GM21447 (cell line): Measurements from ENCODE around the gene SMG7.
A peak's percentile ranks its signal among the peaks of the same experiment; 100 is the strongest.

Experiments
- ATAC-seq: cut with Tn5 transposase; IDR thresholded peaks from one replicate; pipeline ENCODE4 v1.9.1; 2021; ENCODE audit not compliant: unreplicated experiment

Gene SMG7

GRCh38 chr1:183466781-183467180, 5.5 kb upstream of the SMG7 start:
- no peak for ATAC-seq

DNA sequence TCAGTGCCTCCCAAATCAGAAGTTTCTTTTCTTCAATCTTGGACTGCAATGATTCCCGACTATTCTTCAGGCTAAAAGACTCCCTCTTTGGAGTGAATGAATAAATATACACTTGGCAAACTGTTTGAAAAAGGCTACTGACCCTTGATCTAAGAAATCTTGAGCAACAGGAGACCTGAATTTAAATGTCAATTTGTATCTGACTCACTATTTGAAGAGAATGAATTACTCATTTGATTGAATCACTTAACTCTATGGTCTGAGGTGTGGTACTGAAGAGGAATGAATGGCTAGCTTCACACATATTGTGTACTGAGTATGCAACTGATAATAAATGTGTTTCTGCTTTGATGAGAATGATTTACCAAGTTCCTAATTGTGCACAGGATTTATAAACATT, 4.6 kb upstream of the SMG7 start:
- ATAC-seq: no peak

GRCh38 chr1:183470147-183470960, 1.9 kb upstream of the SMG7 start:
- ATAC-seq: peak; percentile 23

GRCh38 chr1:183470961-183471742, 1.1 kb upstream of the SMG7 start:
- peak; percentile 34 for ATAC-seq

DNA sequence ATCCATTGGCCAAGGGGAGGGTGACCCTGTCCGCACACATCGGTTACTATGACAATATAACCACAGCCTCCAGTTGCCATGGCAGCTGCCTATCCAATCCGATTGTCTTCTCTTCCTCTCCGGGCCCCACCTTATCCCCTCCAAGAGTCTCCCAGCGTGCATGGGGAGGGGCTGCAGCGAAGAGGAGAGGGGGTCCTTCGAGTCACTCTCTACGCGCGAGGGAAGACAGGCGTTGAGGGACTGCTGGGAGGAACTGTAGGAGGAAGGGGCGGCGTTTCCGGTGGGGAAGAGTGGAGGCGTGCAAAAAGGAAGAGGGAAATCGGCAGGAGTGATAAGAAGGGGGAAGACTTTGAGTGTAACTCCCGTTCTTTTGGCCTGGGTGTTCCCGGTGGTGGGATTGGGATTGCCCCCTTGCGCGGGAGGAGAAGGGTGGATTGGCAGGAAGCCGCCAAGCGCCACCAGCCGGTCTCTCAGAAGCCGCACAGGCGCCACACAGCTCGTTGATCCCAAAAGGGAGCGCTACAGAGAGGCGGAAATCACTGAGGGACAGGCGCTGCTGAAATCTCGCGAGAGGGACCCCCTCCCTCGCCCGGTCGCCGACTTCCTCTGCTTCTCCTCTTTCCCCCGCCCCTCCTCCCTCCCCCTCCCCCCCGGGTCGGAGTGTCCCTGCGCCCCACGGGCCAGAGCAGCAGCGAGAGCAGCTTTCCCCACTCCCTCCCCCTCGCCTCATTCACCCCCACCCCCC, 384 bp upstream of the SMG7 start:
- peak; percentile 56 for ATAC-seq

- no peak for ATAC-seq
Measured at GRCh38 chr1:183473217-183473536, 878 bp downstream of the SMG7 start.

GRCh38 chr1:183476081-183476480, 3.8 kb downstream of the SMG7 start:
- ATAC-seq: no peak

DNA sequence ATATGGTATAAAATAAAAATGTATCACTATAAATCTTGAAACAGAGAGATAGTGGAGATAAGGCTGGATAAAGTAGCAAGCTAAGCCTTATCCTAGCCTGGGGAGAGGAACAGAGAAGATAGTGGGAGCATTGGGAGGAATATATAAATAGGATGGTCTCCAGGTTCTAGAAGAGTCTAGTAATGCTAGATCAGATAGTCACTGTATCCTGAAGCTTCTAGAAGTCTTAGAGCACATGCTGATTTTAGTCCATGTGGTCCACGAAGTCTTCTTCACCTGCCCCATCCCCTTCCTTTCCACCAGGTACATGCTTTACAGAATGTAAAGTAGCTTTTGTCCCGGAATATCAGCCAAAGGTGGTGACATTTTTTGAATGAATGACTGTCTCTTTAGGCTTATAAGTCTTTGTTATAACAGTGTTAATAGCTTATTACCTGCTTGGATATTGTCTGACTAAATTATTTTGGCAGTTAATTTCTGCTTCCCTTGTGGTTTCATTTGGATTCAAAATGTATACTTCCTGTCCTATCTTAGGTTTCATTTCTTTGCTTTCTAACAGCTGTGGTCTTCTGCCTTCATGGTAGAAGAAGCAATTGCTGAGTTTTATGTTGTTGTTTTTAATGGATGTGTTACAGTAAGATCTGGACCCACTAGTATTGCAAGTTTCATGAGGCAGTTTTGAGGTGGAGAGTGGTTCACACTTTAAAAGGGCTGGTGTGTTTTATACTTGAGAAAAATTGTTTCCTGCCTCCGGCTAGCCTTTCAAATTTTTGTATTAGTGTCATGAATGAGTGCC, 5.9 kb downstream of the SMG7 start:
- peak; percentile 63 for ATAC-seq

- ATAC-seq: peak; percentile 62
Measured at GRCh38 chr1:183480971-183481441, 8.7 kb downstream of the SMG7 start.

DNA sequence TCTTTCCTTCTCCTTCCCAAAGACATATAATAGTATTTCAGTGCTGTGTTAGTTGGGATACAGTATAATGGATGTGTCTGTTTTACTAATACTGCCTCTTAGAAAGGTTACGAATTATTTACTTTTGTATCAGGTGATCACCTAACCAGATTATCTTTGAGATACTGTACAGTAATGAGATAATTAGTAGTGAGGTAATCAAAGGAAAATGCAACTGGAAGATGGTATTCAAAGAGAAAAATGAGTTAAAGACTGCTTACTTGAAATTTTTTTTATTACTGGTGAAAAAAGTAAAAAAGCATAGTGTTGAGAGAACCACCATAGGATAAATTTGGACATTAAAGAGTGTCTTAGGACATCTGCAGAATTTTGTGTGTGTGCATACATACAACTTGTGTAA, 10.9 kb downstream of the SMG7 start:
- no peak for ATAC-seq

GRCh38 chr1:183484254-183484653, 12.0 kb downstream of the SMG7 start:
- no peak for ATAC-seq

DNA sequence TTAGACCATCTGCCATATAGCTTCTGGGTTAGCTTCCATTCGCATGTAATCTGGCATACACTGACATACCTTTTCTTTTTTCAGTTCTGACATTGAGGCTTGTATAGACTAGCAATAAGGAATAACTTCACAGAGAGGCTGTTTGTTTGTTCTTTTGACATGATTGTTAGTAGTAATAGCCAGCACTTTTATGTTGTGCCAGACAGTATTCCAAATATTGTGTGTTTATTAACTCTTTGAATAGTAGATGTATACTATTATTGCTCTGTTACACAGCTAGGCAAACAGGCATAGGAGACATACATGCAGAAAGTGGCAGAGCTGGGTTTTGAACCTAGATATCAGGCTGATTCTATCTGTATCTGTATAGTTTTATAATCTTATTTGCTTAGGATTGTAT, 12.6 kb downstream of the SMG7 start:
- ATAC-seq: no peak

DNA sequence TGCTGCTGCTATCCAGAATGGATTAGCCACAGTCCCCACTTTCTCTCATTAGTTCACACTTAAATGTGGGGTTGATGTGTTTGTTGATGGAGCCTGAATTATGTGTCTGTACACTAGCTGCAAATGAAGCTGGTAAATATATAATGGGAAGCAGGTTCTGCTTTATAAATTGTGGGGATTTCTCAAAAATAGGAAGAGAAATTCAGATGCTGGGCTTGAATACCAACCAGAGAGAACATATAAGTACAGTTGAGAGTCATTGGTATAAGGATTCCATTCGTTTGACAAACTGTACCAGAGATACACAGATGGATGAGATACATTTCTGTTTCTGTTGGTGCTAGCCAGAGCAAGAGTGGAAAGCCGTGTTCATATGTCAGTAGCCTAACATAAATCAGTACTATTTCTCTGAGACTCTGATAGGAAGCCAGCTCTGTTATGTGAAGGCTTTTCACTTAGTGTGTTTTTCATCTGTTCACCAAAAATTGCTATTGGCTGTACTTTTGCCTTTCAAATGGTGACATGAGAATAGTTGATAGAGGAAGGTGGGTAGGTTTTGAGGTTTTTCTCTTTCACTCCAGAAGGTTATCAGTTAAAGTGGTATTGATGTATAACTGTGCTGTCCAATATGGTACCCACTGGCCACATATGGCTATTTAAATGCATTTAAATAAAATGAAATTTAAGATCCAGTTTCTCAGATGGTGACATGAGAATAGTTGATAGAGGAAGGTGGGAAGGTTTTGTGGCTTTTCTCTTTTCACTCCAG, 15.6 kb downstream of the SMG7 start:
- no peak for ATAC-seq

DNA sequence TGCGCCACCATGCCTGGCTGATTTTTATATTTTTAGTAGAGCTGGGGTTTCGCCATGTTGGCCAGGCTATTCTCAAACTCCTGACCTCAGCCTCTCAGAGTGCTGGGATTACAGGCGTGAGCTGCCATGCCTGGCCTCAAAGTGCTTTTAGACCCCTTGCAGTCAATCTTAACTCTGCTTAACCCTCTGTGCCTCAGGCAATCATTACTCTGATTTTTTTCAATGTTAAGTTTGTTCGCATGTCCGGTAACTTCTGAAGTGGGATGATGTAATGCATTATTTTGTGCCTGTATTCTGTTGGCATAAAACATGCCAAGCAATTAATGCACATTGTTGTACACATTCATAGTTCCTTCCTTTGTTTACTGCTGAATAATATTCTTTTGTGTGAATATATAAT, 18.6 kb downstream of the SMG7 start:
- no peak for ATAC-seq

DNA sequence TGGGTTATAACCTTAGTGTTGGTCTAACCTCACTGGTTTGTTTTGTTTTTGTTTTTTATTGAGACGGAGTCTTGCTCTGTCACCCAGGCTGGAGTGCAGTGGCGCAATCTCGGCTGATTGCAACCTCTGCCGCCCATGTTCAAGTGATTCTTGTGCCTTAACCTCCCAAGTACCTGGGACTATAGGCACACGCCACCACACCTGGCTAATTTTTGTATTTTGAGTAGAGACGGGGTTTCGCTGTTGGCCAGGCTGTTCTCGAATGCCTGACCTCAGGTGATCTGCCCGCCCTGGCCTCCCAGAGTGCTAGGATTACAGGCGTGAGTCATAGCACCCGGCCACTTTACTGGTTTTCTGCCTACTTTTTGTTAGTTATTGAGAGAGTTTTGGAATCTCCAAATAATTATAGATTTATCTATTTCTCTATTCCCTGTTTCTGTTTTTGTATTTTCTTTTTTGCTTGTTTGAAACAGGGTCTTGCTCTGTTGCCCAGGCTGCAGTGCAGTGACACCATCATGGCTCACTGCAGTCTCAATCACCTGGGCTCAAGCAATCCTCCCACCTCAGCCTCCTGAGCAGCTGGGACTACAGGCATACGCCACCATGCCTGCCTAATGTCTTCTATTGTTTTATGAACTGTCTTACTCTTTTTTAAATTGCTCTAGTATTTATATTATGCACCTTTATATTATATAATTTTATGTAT, 21.4 kb downstream of the SMG7 start:
- ATAC-seq: no peak

DNA sequence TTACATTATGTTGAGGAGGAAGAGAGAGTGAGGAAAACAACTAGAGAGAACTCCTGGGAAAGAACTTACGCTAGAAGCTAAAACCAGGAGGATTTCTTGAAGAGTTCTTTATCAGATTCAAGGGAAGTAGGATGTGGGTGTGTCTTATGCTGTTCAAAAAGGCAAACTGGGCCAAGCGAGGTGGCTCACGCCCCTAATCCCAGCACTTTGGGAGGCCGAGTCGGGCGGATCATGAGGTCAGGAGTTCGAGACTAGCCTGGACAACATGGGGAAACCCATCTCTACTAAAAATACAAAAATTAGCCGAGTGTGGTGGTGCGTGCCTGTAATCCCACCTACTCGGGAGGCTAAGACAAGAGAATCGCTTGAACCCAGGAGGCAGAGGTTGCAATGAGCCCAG, 23.1 kb downstream of the SMG7 start:
- ATAC-seq: no peak

GRCh38 chr1:183497218-183497617, 24.9 kb downstream of the SMG7 start:
- no peak for ATAC-seq

- ATAC-seq: no peak
Measured at GRCh38 chr1:183498342-183498991, 26.2 kb downstream of the SMG7 start.
